Mesenchymal stem cell (in vitro differentiated cells and primary cell): Measurements from ENCODE around the gene LDLRAD3.

Experiments used
- DNase-seq: peaks from one replicate; pipeline ENCODE4 v3.0.0-alpha.2; 2013
- H2AFZ ChIP-seq: one replicate; pipeline ENCODE4 v1.6.1; 2013; ENCODE audit warnings: low read depth, mild to moderate bottlenecking, control low read depth, inconsistent platforms, low read length, moderate library complexity
- H2AK5ac ChIP-seq: 2 replicates; pipeline ENCODE4 v1.6.1; 2013; ENCODE audit warnings: low read length, moderate library complexity, mild to moderate bottlenecking, inconsistent platforms; ENCODE audit not compliant: severe bottlenecking
- H2BK120ac ChIP-seq: one replicate; pipeline ENCODE4 v1.6.1; 2013; ENCODE audit warnings: low read depth, mild to moderate bottlenecking, inconsistent platforms, low read length, moderate library complexity
- H2BK12ac ChIP-seq, 2 experiments: one replicate each; pipeline ENCODE4 v1.6.1; 2013; ENCODE audit warnings: inconsistent platforms in 2 of 2, low read length in 2 of 2, mild to moderate bottlenecking in 2 of 2, moderate library complexity in 2 of 2, control low read depth in 1 of 2
- H2BK15ac ChIP-seq: one replicate; pipeline ENCODE4 v1.6.1; 2013; ENCODE audit warnings: mild to moderate bottlenecking, low read depth, inconsistent platforms; ENCODE audit not compliant: poor library complexity, severe bottlenecking
- H2BK5ac ChIP-seq: 2 replicates; pipeline ENCODE4 v1.6.1; 2013; ENCODE audit warnings: low read depth, mild to moderate bottlenecking, low read length, control low read depth, inconsistent platforms; ENCODE audit not compliant: poor library complexity, severe bottlenecking
- H3K14ac ChIP-seq, 2 experiments: one replicate each; pipeline ENCODE4 v1.6.1; 2013; ENCODE audit warnings: inconsistent platforms in 2 of 2, low read length in 2 of 2, control low read depth in 1 of 2, mild to moderate bottlenecking in 1 of 2, moderate library complexity in 1 of 2
- H3K18ac ChIP-seq, 2 experiments: one replicate each; pipeline ENCODE4 v1.6.1; 2013; ENCODE audit warnings: inconsistent platforms in 2 of 2, low read length in 2 of 2, control low read depth in 1 of 2, low read depth in 1 of 2, mild to moderate bottlenecking in 1 of 2
- H3K23ac ChIP-seq, 2 experiments: one replicate each; pipeline ENCODE4 v1.6.1; 2013; ENCODE audit warnings: inconsistent platforms in 2 of 2, low read length in 2 of 2, mild to moderate bottlenecking in 2 of 2, moderate library complexity in 2 of 2, control low read depth in 1 of 2
- H3K27ac ChIP-seq: 2 replicates; pipeline ENCODE4 v1.5.1; 2013; ENCODE audit warnings: mild to moderate bottlenecking, moderate library complexity, low read length, control low read depth, inconsistent platforms; ENCODE audit not compliant: poor library complexity, severe bottlenecking
- H3K27me3 ChIP-seq, 2 experiments: 2 replicates each; pipeline versions ENCODE4 v1.6.1 to v1.7.0; 2013; ENCODE audit warnings: low read length in 2 of 2, mild to moderate bottlenecking in 2 of 2, moderate library complexity in 2 of 2, control low read depth in 1 of 2, inconsistent platforms in 1 of 2; ENCODE audit not compliant: control insufficient read depth in 1 of 2, insufficient read depth in 1 of 2
- H3K36me3 ChIP-seq, 2 experiments: 2 replicates each; pipeline versions ENCODE4 v1.6.1 to v1.7.0; 2013; ENCODE audit warnings: low read length in 2 of 2, control low read depth in 1 of 2, inconsistent platforms in 1 of 2, low read depth in 1 of 2, mild to moderate bottlenecking in 1 of 2; ENCODE audit not compliant: insufficient read depth in 2 of 2, control insufficient read depth in 1 of 2
- H3K4ac ChIP-seq, 2 experiments: one replicate each; pipeline ENCODE4 v1.6.1; 2013; ENCODE audit warnings: inconsistent platforms in 2 of 2, low read length in 2 of 2, mild to moderate bottlenecking in 2 of 2, moderate library complexity in 2 of 2, control low read depth in 1 of 2, low read depth in 1 of 2
- H3K4me1 ChIP-seq: 2 replicates; pipeline ENCODE4 v1.6.1; 2013; ENCODE audit warnings: low read depth, low read length, control low read depth; ENCODE audit not compliant: control insufficient read depth, insufficient read depth
- H3K4me2 ChIP-seq: 2 replicates; pipeline ENCODE4 v1.6.1; 2013; ENCODE audit warnings: low read length, mild to moderate bottlenecking, inconsistent platforms; ENCODE audit not compliant: poor library complexity, severe bottlenecking
- H3K4me3 ChIP-seq, 2 experiments: 2 replicates each; pipeline versions ENCODE4 v1.5.1 to v1.7.0; 2013; ENCODE audit warnings: low read length in 2 of 2, mild to moderate bottlenecking in 2 of 2, control low read depth in 1 of 2, low read depth in 1 of 2; ENCODE audit not compliant: insufficient read depth in 1 of 2
- H3K79me1 ChIP-seq: replicated peaks from 2 replicates; pipeline ENCODE4 v1.6.1; 2013; ENCODE audit warnings: mild to moderate bottlenecking, control low read depth, low read length, inconsistent platforms; ENCODE audit not compliant: poor library complexity, severe bottlenecking
- H3K9ac ChIP-seq: 2 replicates; pipeline ENCODE4 v1.7.0; 2013; ENCODE audit warnings: mild to moderate bottlenecking, low read length, moderate library complexity
- H3K9me3 ChIP-seq: 2 replicates; pipeline ENCODE4 v1.7.0; 2013; ENCODE audit warnings: mild to moderate bottlenecking, low read length; ENCODE audit not compliant: control insufficient read depth
- H4K8ac ChIP-seq: one replicate; pipeline ENCODE4 v1.6.1; 2013; ENCODE audit warnings: inconsistent platforms, mild to moderate bottlenecking, low read length, moderate library complexity
- H4K91ac ChIP-seq: one replicate; pipeline ENCODE4 v1.6.1; 2013; ENCODE audit warnings: mild to moderate bottlenecking, low read length, inconsistent platforms
- whole genome bisulfite sequencing: methylation state at CpG from one replicate; pipeline ENCODE4 v1.1.7; 2013; ENCODE audit warnings: mixed read lengths; 5-methylcytosine and 5-hydroxymethylcytosine counted together

LDLRAD3 gene

GRCh38 chr11:36056160-36056751 lies 112.4 kb downstream of the LDLRAD3 start:
- no peak overlapping the region for H3K4ac ChIP-seq
- H2BK5ac ChIP-seq, result no peak overlapping the region
- H3K4me2 ChIP-seq, result no peak overlapping the region
- no peaks in the 10 kb centered on the region for H3K79me1 ChIP-seq
- no peak for DNase-seq
- no peak overlapping the region for H4K8ac ChIP-seq
- no peak overlapping the region for H2BK15ac ChIP-seq
- no peak overlapping the region for H3K27ac ChIP-seq
- H3K23ac ChIP-seq, result no peak overlapping the region
- H4K91ac ChIP-seq, result no peak overlapping the region
- peaks cover 4% of the 10 kb centered on the region for H3K9me3 ChIP-seq
- no peaks in the 10 kb centered on the region for H3K4me1 ChIP-seq
- H2AK5ac ChIP-seq, result no peak overlapping the region
- H3K9ac ChIP-seq, result no peak overlapping the region
- H3K18ac ChIP-seq, result no peak overlapping the region
- no peak overlapping the region for H3K14ac ChIP-seq
- 92% methylated on average over 8 of the region's 8 CpGs for WGBS
- no peak overlapping the region for H3K4me3 ChIP-seq
- H3K36me3 ChIP-seq, result no peaks in the 10 kb centered on the region
- H2BK12ac ChIP-seq, result no peak overlapping the region
- no peak overlapping the region for H2BK120ac ChIP-seq
- H2AFZ ChIP-seq, result no peak overlapping the region
- H3K27me3 ChIP-seq, result no peaks in the 10 kb centered on the region

DNA sequence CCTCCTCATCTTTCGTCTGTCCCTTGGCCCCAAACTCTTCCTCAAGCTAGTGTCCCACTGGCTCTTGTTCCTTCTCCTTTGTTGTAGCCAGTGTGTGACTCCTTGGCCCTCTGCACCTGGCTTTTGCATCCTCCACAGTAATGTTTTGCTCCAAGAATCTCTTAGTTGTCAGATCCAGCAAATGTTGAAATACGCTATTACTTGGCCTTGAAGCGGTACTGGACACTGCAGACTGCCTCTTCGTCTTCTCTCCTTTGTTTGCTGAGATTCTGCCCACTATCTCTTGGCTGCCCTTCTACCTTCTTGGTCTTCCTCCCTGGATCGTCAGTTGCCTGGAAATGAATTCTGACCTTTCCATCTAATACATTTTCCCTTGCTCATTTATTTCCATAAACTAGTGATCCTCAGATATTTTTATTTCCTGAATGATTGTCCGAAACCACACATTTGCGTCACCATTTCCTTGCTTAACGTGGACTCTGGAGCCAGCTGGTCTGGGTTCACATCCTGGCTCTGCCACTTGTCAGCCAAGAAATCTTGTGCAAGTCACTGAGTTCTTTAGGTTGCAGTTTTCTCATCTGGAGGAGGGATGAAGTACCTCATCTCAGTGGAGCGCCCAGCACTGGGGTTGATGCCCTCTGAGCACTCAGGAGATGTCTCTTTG lies 113.6 kb downstream of the LDLRAD3 start:
- Histone ChIP-seq H3K9ac (peak overlapping the region; percentile 61), H3K36me3 (no peaks in the 10 kb centered on the region), H4K91ac (no peak overlapping the region), H3K9me3 (peaks cover 4% of the 10 kb centered on the region), H3K14ac (no peak overlapping the region), H3K4me3 (peak overlapping the region in 1 of 2 experiments; percentile 57), H4K8ac (no peak overlapping the region), H3K4ac (no peak overlapping the region), H3K18ac (no peak overlapping the region), H2BK15ac (no peak overlapping the region), H3K27ac (no peak overlapping the region), H3K4me1 (no peaks in the 10 kb centered on the region), H2BK12ac (no peak overlapping the region), H3K4me2 (no peak overlapping the region), H2AFZ (no peak overlapping the region), H2BK5ac (no peak overlapping the region), H2AK5ac (no peak overlapping the region), H3K27me3 (no peaks in the 10 kb centered on the region), H2BK120ac (no peak overlapping the region), H3K23ac (no peak overlapping the region), H3K79me1 (no peaks in the 10 kb centered on the region)
- 91% methylated on average over 8 of the region's 9 CpGs for WGBS
- no peak for DNase-seq

- no peak overlapping the region for H4K91ac ChIP-seq
- H2AK5ac ChIP-seq, result no peak overlapping the region
- H3K23ac ChIP-seq, result no peak overlapping the region
- no peak overlapping the region for H4K8ac ChIP-seq
- no peaks in the 10 kb centered on the region for H3K79me1 ChIP-seq
- H2BK120ac ChIP-seq, result no peak overlapping the region
- H3K18ac ChIP-seq, result no peak overlapping the region
- H2BK15ac ChIP-seq, result no peak overlapping the region
- H3K4me1 ChIP-seq, result no peaks in the 10 kb centered on the region
- no peak overlapping the region for H3K9ac ChIP-seq
- H3K4ac ChIP-seq, result no peak overlapping the region
- peaks cover 4% of the 10 kb centered on the region for H3K9me3 ChIP-seq
- H3K27me3 ChIP-seq, result no peaks in the 10 kb centered on the region
- H3K36me3 ChIP-seq, result no peaks in the 10 kb centered on the region
- no peak overlapping the region for H2AFZ ChIP-seq
- H2BK5ac ChIP-seq, result no peak overlapping the region
- H3K4me3 ChIP-seq, result no peak overlapping the region
- H3K27ac ChIP-seq, result no peak overlapping the region
- no peak for DNase-seq
- over 99% methylated on average over 4 of the region's 4 CpGs for WGBS
- no peak overlapping the region for H2BK12ac ChIP-seq
- no peak overlapping the region for H3K4me2 ChIP-seq
- H3K14ac ChIP-seq, result no peak overlapping the region
Observed at GRCh38 chr11:36059660-36060059, 115.8 kb downstream of the LDLRAD3 start.

DNA sequence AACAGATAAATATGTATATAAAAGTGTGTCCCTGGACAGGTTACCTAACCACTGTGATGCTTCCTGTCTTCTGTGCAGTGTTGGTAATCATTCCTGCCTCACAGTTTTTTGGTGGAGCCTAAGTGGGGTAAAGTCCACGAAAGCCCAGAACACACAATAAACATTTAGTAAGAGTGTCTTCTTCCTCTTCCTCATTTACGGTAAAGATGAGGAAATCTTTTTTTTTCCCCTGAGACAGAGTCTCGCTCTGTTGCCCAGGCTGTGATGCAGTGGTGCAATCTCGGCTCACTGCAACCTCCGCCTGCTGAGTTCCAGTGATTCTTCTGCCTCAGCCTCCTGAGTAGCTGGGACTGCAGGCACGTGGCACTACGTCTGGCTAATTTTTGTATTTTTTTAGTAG lies 117.1 kb downstream of the LDLRAD3 start:
- DNase-seq, result no peak
- Histone ChIP-seq H2BK5ac (no peak overlapping the region), H4K91ac (no peak overlapping the region), H3K9ac (no peak overlapping the region), H3K9me3 (peaks cover 4% of the 10 kb centered on the region), H3K14ac (no peak overlapping the region), H3K27me3 (no peaks in the 10 kb centered on the region), H3K18ac (no peak overlapping the region), H3K4me1 (no peaks in the 10 kb centered on the region), H2AK5ac (no peak overlapping the region), H3K79me1 (no peaks in the 10 kb centered on the region), H3K4me2 (no peak overlapping the region), H4K8ac (no peak overlapping the region), H3K27ac (no peak overlapping the region), H3K4me3 (no peak overlapping the region), H3K23ac (no peak overlapping the region), H3K4ac (no peak overlapping the region), H3K36me3 (no peaks in the 10 kb centered on the region), H2BK120ac (no peak overlapping the region), H2BK12ac (no peak overlapping the region), H2BK15ac (no peak overlapping the region), H2AFZ (no peak overlapping the region)
- 90% methylated on average over 7 of the region's 7 CpGs for WGBS
